Left kidney (tissue), 2 donors: ENCODE measurements around the gene IQSEC3. TPM values are rescaled to one million over a fixed set of nuclear protein-coding genes. Genes with fewer than 3 reads are reported as not detected.

Source experiments
- DNase-seq: peaks from one replicate; pipeline ENCODE4 v3.0.0-alpha.2; 2013
- polyA plus RNA-seq: library from polyadenylated mRNA; unstranded; fragments of 120-200 nt; gene quantifications from one replicate; pipeline ENCODE4 v1.2.1, GENCODE V29; 2013; ENCODE audit not compliant: insufficient read length

The IQSEC3 gene
- polyA plus RNA-seq, 1 donor = 10.8 TPM

DNA sequence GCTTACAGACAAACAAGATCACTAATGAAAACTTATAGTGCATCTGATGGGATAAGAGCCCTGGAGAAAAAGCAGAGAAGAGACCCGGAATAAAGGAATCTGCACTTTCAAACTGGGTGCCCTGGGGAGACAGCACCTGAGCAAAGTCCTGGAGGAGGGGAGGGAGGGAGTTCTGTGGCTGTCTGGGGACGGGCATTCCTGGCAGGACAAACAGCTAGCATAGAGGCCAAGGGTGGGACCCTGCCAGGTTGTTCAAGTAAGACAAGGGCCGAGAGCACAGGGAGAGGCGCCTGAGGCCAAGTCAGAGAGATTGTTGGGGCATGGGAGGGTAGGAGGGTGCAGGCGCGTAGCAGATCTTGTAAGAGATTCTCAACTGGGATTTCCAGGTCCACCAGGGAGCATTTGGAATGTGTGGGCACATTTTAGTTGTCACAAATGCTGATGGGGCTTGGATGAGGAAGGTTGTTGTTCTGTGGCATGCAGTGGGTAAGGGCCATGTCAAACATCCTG is 14.2 kb downstream of the IQSEC3 start:
- DNase-seq = no peak

GRCh38 chr12:82740-83139 is 16.2 kb downstream of the IQSEC3 start:
- no peak for DNase-seq

- DNase-seq = no peak
Measured at GRCh38 chr12:84056-84455, 17.5 kb downstream of the IQSEC3 start.

- no peak for DNase-seq
Measured at GRCh38 chr12:85191-85666, 18.7 kb downstream of the IQSEC3 start.

DNA sequence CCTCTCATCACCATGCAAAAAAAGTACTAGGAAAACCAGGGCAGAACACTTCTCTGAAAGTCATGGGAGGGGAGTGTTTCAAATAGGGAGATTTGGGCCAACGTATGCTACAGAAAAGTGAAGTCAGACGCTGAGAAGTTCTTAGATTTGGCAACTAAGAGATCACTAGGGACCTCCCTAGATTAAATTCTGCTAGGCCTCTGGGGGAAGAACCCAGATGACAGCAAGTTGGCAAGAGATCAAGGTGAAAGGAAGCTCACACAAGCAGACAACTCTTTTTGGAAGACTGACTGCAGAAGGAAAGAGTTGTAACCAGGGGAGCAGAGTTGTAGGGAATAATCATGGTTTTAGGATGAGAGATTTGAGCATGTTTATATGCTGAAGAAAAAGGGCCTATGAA is 20.7 kb downstream of the IQSEC3 start:
- no peak for DNase-seq

DNA sequence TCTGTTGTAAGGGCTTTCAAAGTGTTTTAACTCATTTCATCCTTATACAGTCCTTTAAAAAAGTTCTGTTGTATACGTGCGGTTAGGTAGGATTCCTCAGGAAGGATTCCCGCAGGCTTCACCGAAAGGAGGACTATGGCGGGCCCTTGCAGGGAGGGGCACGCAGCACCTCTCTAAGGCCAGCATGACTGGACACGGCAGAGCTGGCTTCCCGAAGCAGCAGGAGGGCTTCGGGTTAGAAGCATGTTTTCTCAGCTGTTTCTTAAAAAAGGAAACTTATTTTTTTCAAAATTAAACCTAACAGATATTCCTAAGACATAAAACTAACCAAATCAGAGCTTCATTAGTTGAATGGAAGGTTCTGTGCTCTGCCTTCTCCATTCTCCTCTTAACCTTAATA is 21.3 kb downstream of the IQSEC3 start:
- DNase-seq = no peak

DNA sequence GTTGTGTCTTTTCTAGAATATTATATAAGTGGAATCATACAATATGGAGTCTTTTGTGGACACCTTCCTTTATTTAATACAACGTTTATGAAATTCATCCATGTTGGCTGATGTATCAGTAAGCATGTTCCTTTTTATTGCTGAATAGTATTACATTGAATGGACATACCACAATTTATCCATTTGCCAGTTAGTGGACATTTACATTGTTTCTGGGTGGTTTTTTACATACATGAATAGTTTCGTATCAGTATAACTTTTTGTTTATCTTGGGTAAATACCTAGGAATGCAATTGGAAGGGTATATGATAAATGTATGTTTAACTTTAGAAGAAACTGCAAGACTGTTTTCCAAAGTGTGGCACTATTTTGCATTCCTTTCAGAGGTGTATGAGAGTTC is 23.1 kb downstream of the IQSEC3 start:
- no peak for DNase-seq

DNA sequence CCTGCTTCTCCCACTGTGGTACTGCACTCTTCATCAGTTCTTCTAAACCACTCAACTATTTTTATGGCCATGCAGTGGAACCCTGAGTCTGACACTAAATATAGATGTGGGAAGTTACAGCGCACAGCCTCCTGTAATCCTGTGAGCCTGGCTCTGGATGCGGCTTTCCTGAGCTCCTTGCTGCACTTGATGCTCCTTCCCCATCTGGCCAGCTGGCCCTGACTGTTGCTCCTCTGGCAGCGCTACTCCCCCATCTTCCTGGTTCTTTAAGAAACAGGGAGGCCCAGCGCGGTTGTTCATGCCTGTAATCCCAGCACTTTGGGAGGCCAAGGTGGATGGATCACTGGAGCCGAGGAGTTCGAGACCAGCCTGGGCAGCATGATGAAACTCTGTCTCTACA is 24.6 kb downstream of the IQSEC3 start:
- no peak for DNase-seq

DNA sequence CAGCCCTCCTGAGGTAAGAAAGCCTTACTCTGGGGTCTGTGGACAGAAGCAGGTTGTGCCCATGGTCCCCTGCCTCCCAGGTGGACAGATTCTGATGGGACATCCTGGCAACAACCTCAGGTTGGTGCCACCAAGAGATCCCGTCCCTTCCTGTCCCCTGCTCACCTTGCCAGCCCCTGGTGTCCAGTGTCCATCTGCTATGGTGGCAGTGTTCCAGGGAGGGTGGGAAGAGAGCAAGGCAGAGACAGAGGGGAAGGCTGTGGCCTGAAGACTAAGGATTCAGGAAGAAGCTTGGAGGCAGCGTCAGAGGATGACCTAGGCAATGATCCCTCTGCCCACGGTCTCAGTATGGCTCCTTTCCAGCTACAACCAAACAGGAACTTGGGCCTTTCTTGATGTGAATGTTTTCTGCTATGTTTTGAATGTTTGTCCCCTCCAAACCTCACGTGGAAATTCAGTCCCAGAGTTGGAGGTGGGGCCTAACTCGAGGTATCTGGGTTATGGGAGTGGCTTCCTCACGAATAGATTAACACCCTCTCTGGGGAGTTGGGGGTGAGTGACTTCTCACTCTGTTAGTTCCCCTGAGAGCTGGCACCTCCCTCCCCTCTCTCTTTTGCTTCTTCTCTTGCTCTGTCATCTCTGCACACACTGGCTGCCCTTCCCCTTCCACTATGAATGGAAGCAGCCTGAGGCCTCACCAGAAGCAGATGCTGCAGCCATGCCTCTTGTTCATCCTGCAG is 26.9 kb downstream of the IQSEC3 start:
- DNase-seq = no peak

DNA sequence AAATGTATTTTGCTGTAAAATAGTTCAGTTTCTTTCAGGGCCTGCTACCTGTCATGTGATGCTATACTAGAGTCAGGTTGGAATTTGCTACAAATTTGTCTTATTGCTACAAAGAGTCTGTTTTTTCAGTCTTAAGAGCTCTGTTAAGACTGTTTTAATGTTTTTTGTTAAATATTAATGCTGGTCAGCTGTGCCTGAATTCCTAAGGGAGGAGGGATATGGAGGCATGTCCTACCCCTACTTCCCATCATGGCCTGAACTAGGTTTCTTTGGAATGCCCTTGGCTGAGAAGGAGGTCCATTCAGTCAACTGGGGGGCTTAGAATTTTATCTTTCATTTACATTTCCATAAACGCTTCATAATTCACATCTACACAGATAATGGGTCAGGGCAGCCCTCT is 30.0 kb downstream of the IQSEC3 start:
- no peak for DNase-seq

- DNase-seq = no peak
Measured at GRCh38 chr12:98924-99352, 32.4 kb downstream of the IQSEC3 start.

DNA sequence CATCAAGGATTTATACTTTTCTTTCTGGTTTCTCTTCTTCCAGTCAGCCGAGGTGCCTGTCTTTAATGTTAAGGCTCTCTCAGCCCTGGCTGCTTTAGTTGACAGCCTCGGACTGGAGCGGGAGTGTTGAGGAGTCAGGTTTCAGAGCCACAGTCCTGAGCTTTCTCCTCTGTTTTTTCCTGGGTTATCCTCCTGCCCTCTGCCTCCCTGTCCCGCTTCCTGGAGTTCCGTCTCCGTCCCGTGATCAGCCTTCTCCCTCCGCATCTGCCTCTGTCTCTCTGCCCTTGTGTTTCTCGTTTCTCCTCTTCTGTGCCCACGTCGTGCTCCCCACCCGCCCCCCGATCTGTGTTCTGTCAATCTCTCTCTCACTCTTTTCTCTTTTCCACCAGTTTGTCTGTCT is 33.0 kb downstream of the IQSEC3 start:
- peak; percentile 54 for DNase-seq

- no peak for DNase-seq
Measured at GRCh38 chr12:101969-102878, 35.7 kb downstream of the IQSEC3 start.

DNA sequence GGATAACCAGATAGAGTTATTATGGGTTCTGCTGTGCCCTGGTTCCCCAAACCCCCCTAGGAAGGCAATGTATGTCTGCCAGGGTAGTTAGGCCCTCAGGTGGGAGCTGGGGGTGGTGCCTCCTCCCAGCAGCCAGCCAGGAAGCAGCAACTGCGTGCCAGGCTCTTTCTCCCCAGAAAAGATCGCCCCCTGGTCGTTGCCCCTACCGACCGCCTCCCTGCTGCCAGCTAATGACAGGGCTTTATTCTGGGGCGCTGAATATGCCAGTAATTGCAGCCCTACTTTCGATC is 36.3 kb downstream of the IQSEC3 start:
- DNase-seq = no peak

DNA sequence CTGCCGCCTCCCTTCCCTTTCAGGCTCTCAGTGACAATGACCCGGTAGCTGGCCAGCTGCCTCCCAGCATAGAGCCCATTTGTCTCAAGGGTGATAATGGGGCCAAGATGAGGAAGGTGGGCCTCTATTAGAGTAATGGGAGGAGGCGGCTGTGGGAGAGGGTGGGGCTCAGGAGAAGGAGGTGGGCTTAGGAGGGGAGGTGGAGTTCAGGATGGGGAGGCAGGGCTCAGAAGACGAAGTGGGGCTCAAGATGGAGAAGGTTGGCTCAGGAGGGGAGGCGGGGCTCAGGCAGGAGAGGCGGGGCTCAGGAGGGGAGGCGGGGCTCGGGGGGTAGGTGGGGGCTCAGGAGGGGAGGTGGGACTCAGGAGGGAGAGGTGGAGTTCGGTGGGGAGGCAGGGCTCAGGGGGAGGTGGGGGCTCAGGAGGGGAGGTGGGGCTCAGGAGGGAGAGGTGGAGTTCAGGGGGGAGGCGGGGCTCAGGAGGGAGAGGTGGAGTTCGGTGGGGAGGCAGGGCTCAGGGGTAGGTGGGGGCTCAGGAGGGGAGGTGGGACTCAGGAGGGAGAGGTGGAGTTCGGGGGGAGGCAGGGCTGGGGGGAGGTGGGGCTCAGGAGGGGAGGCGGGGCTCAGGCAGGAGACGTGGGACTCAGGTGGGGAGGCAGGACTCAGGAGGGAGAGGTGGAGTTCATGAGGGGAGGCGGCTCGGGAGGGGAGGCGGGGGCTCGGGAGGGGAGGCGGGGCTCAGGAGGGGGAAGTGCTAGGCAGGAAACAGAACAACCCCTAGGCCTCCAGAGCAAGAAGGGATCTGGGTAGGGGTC is 36.8 kb downstream of the IQSEC3 start:
- no peak for DNase-seq

GRCh38 chr12:104551-105081 is 38.0 kb downstream of the IQSEC3 start:
- peak; percentile 56 for DNase-seq

GRCh38 chr12:105696-106095 is 39.1 kb downstream of the IQSEC3 start:
- DNase-seq = no peak

DNA sequence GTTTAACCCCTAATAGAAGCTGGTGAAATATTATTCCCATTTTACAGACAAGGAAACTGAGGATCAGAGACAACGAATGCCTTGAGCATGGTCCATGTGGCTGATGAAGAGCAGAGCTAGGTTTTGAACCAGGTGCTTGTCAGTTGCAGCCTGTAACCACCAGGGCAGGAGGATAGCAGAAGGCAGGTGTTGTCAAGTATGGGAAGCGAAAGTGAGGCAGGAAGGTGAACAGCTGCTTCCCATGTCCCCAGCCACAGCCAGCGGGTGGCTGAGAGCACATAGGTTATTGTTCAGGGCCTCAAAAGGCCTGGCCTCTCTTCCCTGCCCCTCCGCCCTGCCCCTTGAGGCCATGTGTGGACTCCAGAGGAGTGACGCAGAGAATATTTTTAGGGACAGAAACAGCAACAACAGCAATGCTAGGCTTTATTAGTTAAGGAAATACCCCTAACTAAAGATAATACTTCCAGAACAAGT is 39.6 kb downstream of the IQSEC3 start:
- DNase-seq = no peak

DNA sequence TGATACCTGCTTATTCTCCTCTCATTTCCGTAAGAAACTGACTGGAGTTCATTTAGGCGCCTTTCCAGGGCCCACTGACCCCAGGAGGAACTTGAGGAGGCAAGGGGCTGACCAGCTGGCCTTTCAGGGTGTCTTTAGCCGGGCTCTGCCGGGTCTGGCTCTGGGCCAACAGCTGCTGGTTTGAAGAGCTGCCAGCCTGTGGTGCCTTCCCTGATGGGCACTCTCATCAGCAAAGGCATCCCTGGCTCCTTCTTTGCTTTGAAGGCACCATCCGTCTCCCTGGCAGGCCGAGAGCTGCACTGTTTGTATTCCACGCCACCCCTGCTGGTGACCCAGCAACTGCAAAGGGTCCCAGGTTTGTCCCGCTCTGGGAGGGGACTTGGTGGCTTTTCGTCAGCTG is 42.0 kb downstream of the IQSEC3 start:
- no peak for DNase-seq

GRCh38 chr12:109446-109845 is 42.9 kb downstream of the IQSEC3 start:
- no peak for DNase-seq

GRCh38 chr12:109872-110271 is 43.3 kb downstream of the IQSEC3 start:
- DNase-seq = no peak
